ENCODE data around the gene OGDH. TPM values are rescaled to one million over a fixed set of nuclear protein-coding genes. Genes with fewer than 3 reads are reported as not detected.

OGDH gene
- total RNA-seq, 1 experiment from 2014 or later, result 69.1 TPM

- TF ChIP-seq POLR2AphosphoS5 (IDR thresholded peaks at IDR 0.05; ENCODE audit: low read depth, low read length) (no peak), REST (IDR thresholded peaks at IDR 0.05; ENCODE audit: low read depth) (no peak), SIN3A (IDR thresholded peaks at IDR 0.05; ENCODE audit: low read depth) (no peak)
- TF ChIP-seq, protein P1, sequence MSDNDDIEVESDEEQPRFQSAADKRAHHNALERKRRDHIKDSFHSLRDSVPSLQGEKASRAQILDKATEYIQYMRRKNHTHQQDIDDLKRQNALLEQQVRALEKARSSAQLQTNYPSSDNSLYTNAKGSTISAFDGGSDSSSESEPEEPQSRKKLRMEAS (IDR thresholded peaks at IDR 0.05), result no peak
These were observed 87.9 kb downstream of the OGDH start (continued) for GRCh38 chr7:44694326-44694725.

- BruUV-seq (replicated peaks), result no TSS peak
- ChIA-PET CTCF (no interaction called here), RAD21 (ENCODE audit: low non-redundant PET in 1 of 2, low total read pairs in 2 of 2, uncharacterized antibody in 2 of 2, unreplicated experiment in 2 of 2) (no interaction called here), POLR2A (no interaction called here)
- Histone ChIP-seq H3K9me3 (ENCODE audit: control insufficient read depth in 1 of 2, insufficient read depth in 1 of 2, low read depth in 1 of 2, low read length in 2 of 2) (peaks cover 0 to 1% of the 10 kb centered on the region in 2 experiments; a peak in 1 of 4 replicates), H3K4me2 (ENCODE audit: low read length) (peak overlapping the region; percentile 69; the same call in 1 of the 2 replicates), H4K20me1 (ENCODE audit: insufficient read depth) (no peaks in the 10 kb centered on the region), H2AFZ (ENCODE audit: low read depth, low read length, poor library complexity, severe bottlenecking) (no peak overlapping the region), H3K27ac (ENCODE audit: low read depth, low read length) (peak overlapping the region; percentile 1; the same call in 1 of the 2 replicates), H3K4me3 (replicated peaks in 1 of 2; ENCODE audit: low read depth in 1 of 2, low read length in 2 of 2) (no peak overlapping the region), H3K79me2 (ENCODE audit: insufficient read depth, low read length) (no peaks in the 10 kb centered on the region), H3K9me2 (ENCODE audit: insufficient read depth) (no peaks in the 10 kb centered on the region), H3K27me3 (ENCODE audit: insufficient read depth, low read length) (no peaks in the 10 kb centered on the region), H3K36me3 (ENCODE audit: control insufficient read depth in 1 of 2, insufficient read depth in 2 of 2, low read length in 2 of 2) (peaks cover 13 to 27% of the 10 kb centered on the region in 2 experiments; a peak in 3 of 4 replicates), H3K9ac (ENCODE audit: low read length) (peak overlapping the region; percentile 21; the same call in 1 of the 2 replicates), H3K4me1 (ENCODE audit: control insufficient read depth in 1 of 2, insufficient read depth in 2 of 2, low read length in 2 of 2) (peaks cover 10 to 20% of the 10 kb centered on the region in 2 experiments)
- intact Hi-C loops (cut with micrococcal nuclease), result no loop called here
- DNase-seq (ENCODE audit: low read depth, low spot score) (no peak), ATAC-seq (no peak)
- TF ChIP-seq ZNF274 (IDR thresholded peaks at IDR 0.05; ENCODE audit: low read depth, low read length) (no peak), EGR1 (IDR thresholded peaks at IDR 0.05; ENCODE audit: low read depth) (no peak), SP1 (IDR thresholded peaks at IDR 0.05; ENCODE audit: low read depth) (no peak), FOSL1 (IDR thresholded peaks at IDR 0.05; ENCODE audit: low read depth) (no peak), CEBPB (IDR thresholded peaks at IDR 0.05; ENCODE audit: low read depth) (no peak), CTCF (IDR thresholded peaks at IDR 0.05 in 2 of 3, conservative IDR thresholded peaks at IDR 0.05 in 1 of 3; ENCODE audit: borderline replicate concordance in 1 of 3, insufficient read depth in 1 of 3, low read depth in 2 of 3, low read length in 2 of 3) (no peak)
- TF ChIP-seq, protein P2, sequence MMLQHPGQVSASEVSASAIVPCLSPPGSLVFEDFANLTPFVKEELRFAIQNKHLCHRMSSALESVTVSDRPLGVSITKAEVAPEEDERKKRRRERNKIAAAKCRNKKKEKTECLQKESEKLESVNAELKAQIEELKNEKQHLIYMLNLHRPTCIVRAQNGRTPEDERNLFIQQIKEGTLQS (IDR thresholded peaks at IDR 0.05), result no peak
- TF ChIP-seq, protein P1 (IDR thresholded peaks at IDR 0.05), result no peak
- TF ChIP-seq, protein P3, sequence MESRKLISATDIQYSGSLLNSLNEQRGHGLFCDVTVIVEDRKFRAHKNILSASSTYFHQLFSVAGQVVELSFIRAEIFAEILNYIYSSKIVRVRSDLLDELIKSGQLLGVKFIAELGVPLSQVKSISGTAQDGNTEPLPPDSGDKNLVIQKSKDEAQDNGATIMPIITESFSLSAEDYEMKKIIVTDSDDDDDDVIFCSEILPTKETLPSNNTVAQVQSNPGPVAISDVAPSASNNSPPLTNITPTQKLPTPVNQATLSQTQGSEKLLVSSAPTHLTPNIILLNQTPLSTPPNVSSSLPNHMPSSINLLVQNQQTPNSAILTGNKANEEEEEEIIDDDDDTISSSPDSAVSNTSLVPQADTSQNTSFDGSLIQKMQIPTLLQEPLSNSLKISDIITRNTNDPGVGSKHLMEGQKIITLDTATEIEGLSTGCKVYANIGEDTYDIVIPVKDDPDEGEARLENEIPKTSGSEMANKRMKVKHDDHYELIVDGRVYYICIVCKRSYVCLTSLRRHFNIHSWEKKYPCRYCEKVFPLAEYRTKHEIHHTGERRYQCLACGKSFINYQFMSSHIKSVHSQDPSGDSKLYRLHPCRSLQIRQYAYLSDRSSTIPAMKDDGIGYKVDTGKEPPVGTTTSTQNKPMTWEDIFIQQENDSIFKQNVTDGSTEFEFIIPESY (IDR thresholded peaks at IDR 0.05; ENCODE audit: extremely low read depth, insufficient replicate concordance, low read length), result no peak
These were observed 88.3 kb downstream of the OGDH start for GRCh38 chr7:44694766-44695165.

Measured in HCT116 (cell line).